Chondrocyte (in vitro differentiated cells): ENCODE results near the gene JAK1. TPM values are rescaled to one million over a fixed set of nuclear protein-coding genes. Genes with fewer than 3 reads are reported as not detected.

Experiments
- DNase-seq: peaks from one replicate; pipeline ENCODE4 v3.0.0; 2021; ENCODE audit warnings: mixed read lengths, low spot score
- H3K27ac Mint-ChIP-seq: one replicate; pipeline ENCODE4 v1.8.0; 2021; ENCODE audit warnings: mild to moderate bottlenecking, moderate library complexity, mixed read lengths; ENCODE audit not compliant: unreplicated experiment
- H3K27me3 Mint-ChIP-seq: 2 replicates; pipeline ENCODE4 v1.8.0; 2021; ENCODE audit warnings: low read depth, mixed read lengths
- H3K36me3 Mint-ChIP-seq: 2 replicates; pipeline ENCODE4 v1.8.0; 2021; ENCODE audit warnings: low read depth, mixed read lengths
- H3K4me1 Mint-ChIP-seq: 2 replicates; pipeline ENCODE4 v1.8.0; 2021; ENCODE audit warnings: low read depth, mild to moderate bottlenecking, mixed read lengths
- H3K4me3 Mint-ChIP-seq: one replicate; pipeline ENCODE4 v1.8.0; 2021; ENCODE audit warnings: mild to moderate bottlenecking, moderate library complexity, mixed read lengths; ENCODE audit not compliant: unreplicated experiment
- H3K9me3 Mint-ChIP-seq: 2 replicates; pipeline ENCODE4 v1.8.0; 2021; ENCODE audit warnings: low read depth, mixed read lengths
- CTCF ChIP-seq: fragments of 200-600 bp; sonication (generic); IDR thresholded peaks from 2 replicates; pipeline ENCODE4 v1.5.0; 2021; ENCODE audit warnings: antibody characterized with exemption, mild to moderate bottlenecking, moderate library complexity
- total RNA-seq: library from RNA; stranded (reverse); gene quantifications from 3 replicates; pipeline ENCODE4 v1.2.1, GENCODE V29; 2021

Gene JAK1
- total RNA-seq, 1 donor from 2014 or later: 112 TPM

GRCh38 chr1:64873576-64873975 is 92.8 kb downstream of the JAK1 start:
- no peak for TF ChIP-seq CTCF
- no peak overlapping the region for H3K4me3 Mint-ChIP-seq
- no peaks in the 10 kb centered on the region for H3K27me3 Mint-ChIP-seq
- no peaks in the 10 kb centered on the region for H3K9me3 Mint-ChIP-seq
- DNase-seq: no peak
- peaks cover 39% of the 10 kb centered on the region for H3K36me3 Mint-ChIP-seq
- no peaks in the 10 kb centered on the region for H3K4me1 Mint-ChIP-seq
- H3K27ac Mint-ChIP-seq: no peak overlapping the region

- H3K36me3 Mint-ChIP-seq: peaks cover 37% of the 10 kb centered on the region
- no peaks in the 10 kb centered on the region for H3K4me1 Mint-ChIP-seq
- no peak for DNase-seq
- TF ChIP-seq CTCF: no peak
- H3K9me3 Mint-ChIP-seq: no peaks in the 10 kb centered on the region
- H3K27me3 Mint-ChIP-seq: no peaks in the 10 kb centered on the region
- no peak overlapping the region for H3K27ac Mint-ChIP-seq
- no peak overlapping the region for H3K4me3 Mint-ChIP-seq
Observed at GRCh38 chr1:64872067-64872466, 94.3 kb downstream of the JAK1 start.

GRCh38 chr1:64871256-64871655 is 95.1 kb downstream of the JAK1 start:
- Mint-ChIP-seq H3K4me1 (no peaks in the 10 kb centered on the region), H3K9me3 (no peaks in the 10 kb centered on the region), H3K27ac (no peak overlapping the region), H3K4me3 (no peak overlapping the region), H3K27me3 (no peaks in the 10 kb centered on the region), H3K36me3 (peaks cover 40% of the 10 kb centered on the region)
- no peak for TF ChIP-seq CTCF
- no peak for DNase-seq

- no peak overlapping the region for H3K4me3 Mint-ChIP-seq
- H3K27ac Mint-ChIP-seq: no peak overlapping the region
- H3K36me3 Mint-ChIP-seq: peaks cover 33% of the 10 kb centered on the region
Observed at GRCh38 chr1:64867266-64867665, 99.1 kb downstream of the JAK1 start.

GRCh38 chr1:64866689-64867088 is 99.7 kb downstream of the JAK1 start:
- Mint-ChIP-seq H3K27ac (no peak overlapping the region), H3K4me3 (no peak overlapping the region), H3K9me3 (no peaks in the 10 kb centered on the region), H3K4me1 (peaks cover 3% of the 10 kb centered on the region), H3K27me3 (no peaks in the 10 kb centered on the region), H3K36me3 (peaks cover 28% of the 10 kb centered on the region)
- DNase-seq: no peak
- TF ChIP-seq CTCF: no peak

More at GRCh38 chr1:64867266-64867665, 99.1 kb downstream of the JAK1 start:
- Mint-ChIP-seq H3K4me1 (no peaks in the 10 kb centered on the region), H3K9me3 (no peaks in the 10 kb centered on the region), H3K27me3 (no peaks in the 10 kb centered on the region)
- no peak for DNase-seq
- TF ChIP-seq CTCF: no peak
